H1 (cell line): ENCODE data around the gene DFFA. TPM values are rescaled to one million over a fixed set of nuclear protein-coding genes. Genes with fewer than 3 reads are reported as not detected.

Experiments
- CTCF ChIA-PET: fragments of 300-600 bp; sonication (Branson Sonifier 250); formaldehyde crosslinking; loops from one replicate; lab custom pipeline; 2021; ENCODE audit not compliant: partially characterized antibody; lab: Charles Lee
- POLR2A ChIA-PET: fragments of 300-600 bp; sonication (Branson Sonifier 250); formaldehyde crosslinking; loops from one replicate; lab custom pipeline; 2021; ENCODE audit warnings: inconsistent platforms; ENCODE audit not compliant: partially characterized antibody; lab: Charles Lee
- DNase-seq, 2 experiments: peaks; one replicate each; pipeline versions ENCODE4 v3.0.0 to v3.0.0-alpha.2; 2010 to 2022; ENCODE audit warnings: low spot score in 2 of 2, low read depth in 1 of 2, mixed read lengths in 1 of 2
- FAIRE-seq: peaks from 2 replicates; lab custom pipeline; 2011; peaks lifted over from hg19 to GRCh38; lab: Jason Lieb, UNC
- H2AFZ ChIP-seq: 2 replicates; pipeline ENCODE4 v1.8.1; 2012; ENCODE audit warnings: low read length, inconsistent platforms
- H2AK5ac ChIP-seq: 2 replicates; pipeline ENCODE4 v1.6.1; 2013; ENCODE audit warnings: low read depth, low read length
- H2BK120ac ChIP-seq: replicated peaks from 2 replicates; pipeline ENCODE3; 2013; ENCODE audit warnings: low read depth, low read length, inconsistent platforms
- H2BK12ac ChIP-seq: 2 replicates; pipeline ENCODE4 v1.6.1; 2013; ENCODE audit warnings: low read depth, low read length
- H2BK15ac ChIP-seq: 2 replicates; pipeline ENCODE4 v1.6.1; 2013; ENCODE audit warnings: low read length
- H2BK20ac ChIP-seq: 2 replicates; pipeline ENCODE4 v1.6.1; 2013; ENCODE audit warnings: low read length
- H2BK5ac ChIP-seq: 2 replicates; pipeline ENCODE4 v1.6.1; 2013; ENCODE audit warnings: low read depth, low read length
- H3K14ac ChIP-seq: 2 replicates; pipeline ENCODE4 v1.6.1; 2013; ENCODE audit warnings: inconsistent platforms; ENCODE audit not compliant: insufficient read length
- H3K18ac ChIP-seq: 2 replicates; pipeline ENCODE4 v1.6.1; 2013; ENCODE audit warnings: low read length; ENCODE audit errors: extremely low read depth
- H3K23ac ChIP-seq: 2 replicates; pipeline ENCODE4 v1.6.1; 2013; ENCODE audit warnings: inconsistent platforms; ENCODE audit not compliant: insufficient read length
- H3K23me2 ChIP-seq: 2 replicates; pipeline ENCODE4 v1.6.1; 2013; ENCODE audit warnings: low read depth, low read length
- H3K27ac ChIP-seq: 2 replicates; pipeline ENCODE4 v1.6.1; 2011; ENCODE audit warnings: low read depth, low read length, inconsistent platforms
- H3K27me3 ChIP-seq, 4 experiments: replicated peaks in 1 of 4; 1 replicate in 1 of 4; 2 replicates in 3 of 4; pipeline versions ENCODE4 v1.6.1 to v1.8.1; 2011 to 2013; ENCODE audit warnings: low read length in 3 of 4, mild to moderate bottlenecking in 3 of 4, inconsistent platforms in 2 of 4, mixed read lengths in 2 of 4, moderate library complexity in 1 of 4; ENCODE audit not compliant: control insufficient read depth in 3 of 4, insufficient read depth in 3 of 4; ENCODE audit errors: extremely low read depth in 1 of 4
- H3K36me3 ChIP-seq, 4 experiments: 2 replicates each; pipeline versions ENCODE4 v1.6.1 to v1.8.1; 2011 to 2013; ENCODE audit warnings: mild to moderate bottlenecking in 4 of 4, low read length in 3 of 4, moderate library complexity in 2 of 4, control low read depth in 1 of 4, inconsistent platforms in 1 of 4; ENCODE audit not compliant: insufficient read depth in 4 of 4, control insufficient read depth in 2 of 4
- H3K4ac ChIP-seq: replicated peaks from 2 replicates; pipeline ENCODE3; 2013; ENCODE audit warnings: low read length, low read depth, mixed read lengths, inconsistent platforms; ENCODE audit not compliant: insufficient read length
- H3K4me1 ChIP-seq, 4 experiments: replicated peaks in 1 of 4; 1 replicate in 1 of 4; 2 replicates in 3 of 4; pipeline versions ENCODE4 v1.6.1 to v1.8.1; 2011 to 2013; ENCODE audit warnings: low read length in 3 of 4, inconsistent platforms in 2 of 4, mixed read lengths in 1 of 4; ENCODE audit not compliant: insufficient read depth in 4 of 4, control insufficient read depth in 3 of 4
- H3K4me2 ChIP-seq, 2 experiments: 2 replicates each; pipeline versions ENCODE4 v1.6.1 to v1.8.1; 2011 to 2013; ENCODE audit warnings: low read depth in 2 of 2, low read length in 2 of 2, control low read depth in 1 of 2, inconsistent platforms in 1 of 2, mild to moderate bottlenecking in 1 of 2; ENCODE audit not compliant: insufficient read depth in 1 of 2
- H3K4me3 ChIP-seq, 4 experiments: fragments of 200-600, 300-600 bp in 1 of 4; sonication (generic), shearing (Covaris generic), sonication (Bioruptor Twin) in 1 of 4; 2 replicates each; pipeline versions ENCODE4 v1.5.1 to v1.8.1; 2011 to 2016; ENCODE audit warnings: low read length in 4 of 4, low read depth in 3 of 4, control low read depth in 2 of 4, inconsistent platforms in 2 of 4, mild to moderate bottlenecking in 2 of 4, mixed read lengths in 1 of 4, moderate library complexity in 1 of 4; ENCODE audit not compliant: insufficient read depth in 2 of 4; ENCODE audit errors: extremely low read depth in 1 of 4
- H3K56ac ChIP-seq: replicated peaks from 2 replicates; pipeline ENCODE3; 2013; ENCODE audit warnings: low read depth, mild to moderate bottlenecking, mixed read lengths, low read length, inconsistent platforms; ENCODE audit not compliant: insufficient read length
- H3K79me1 ChIP-seq: 2 replicates; pipeline ENCODE4 v1.6.1; 2013; ENCODE audit warnings: low read depth, low read length, control low read depth
- H3K79me2 ChIP-seq, 2 experiments: 2 replicates each; pipeline versions ENCODE4 v1.6.1 to v1.8.1; 2012 to 2013; ENCODE audit warnings: low read length in 2 of 2, mild to moderate bottlenecking in 2 of 2, inconsistent platforms in 1 of 2; ENCODE audit not compliant: insufficient read depth in 2 of 2, control insufficient read depth in 1 of 2
- H3K9ac ChIP-seq, 4 experiments: replicated peaks in 1 of 4; 1 replicate in 1 of 4; 2 replicates in 3 of 4; pipeline versions ENCODE4 v1.6.1 to v1.8.1; 2011 to 2013; ENCODE audit warnings: low read depth in 3 of 4, low read length in 3 of 4, control low read depth in 2 of 4, mild to moderate bottlenecking in 2 of 4, moderate library complexity in 2 of 4, inconsistent platforms in 1 of 4; ENCODE audit errors: extremely low read depth in 1 of 4
- H3K9me3 ChIP-seq, 2 experiments: 2 replicates each; pipeline versions ENCODE4 v1.6.1 to v1.8.1; 2012 to 2013; ENCODE audit warnings: mild to moderate bottlenecking in 2 of 2, moderate library complexity in 2 of 2, control low read depth in 1 of 2, inconsistent platforms in 1 of 2, low read depth in 1 of 2, low read length in 1 of 2, mixed read lengths in 1 of 2; ENCODE audit not compliant: insufficient read depth in 2 of 2
- H4K20me1 ChIP-seq, 2 experiments: replicated peaks in 1 of 2; 2 replicates each; pipeline versions ENCODE3 to v1.8.1; 2011 to 2013; ENCODE audit warnings: inconsistent platforms in 2 of 2, low read length in 2 of 2, mild to moderate bottlenecking in 1 of 2; ENCODE audit not compliant: insufficient read depth in 2 of 2, control insufficient read depth in 1 of 2
- H4K5ac ChIP-seq: 2 replicates; pipeline ENCODE4 v1.6.1; 2013; ENCODE audit warnings: low read length, low read depth, mixed read lengths, inconsistent platforms; ENCODE audit not compliant: insufficient read length
- H4K8ac ChIP-seq: 2 replicates; pipeline ENCODE4 v1.8.0; 2013; ENCODE audit warnings: mild to moderate bottlenecking, moderate library complexity, low read length, inconsistent platforms; ENCODE audit not compliant: insufficient read depth; ENCODE audit errors: extremely low read depth
- H4K91ac ChIP-seq: replicated peaks from 2 replicates; pipeline ENCODE3; 2013; ENCODE audit warnings: low read length, mixed read lengths, inconsistent platforms; ENCODE audit not compliant: insufficient read length
- ASH2L ChIP-seq: fragments of 200-600, 300-600 bp; sonication (generic); IDR thresholded peaks from one replicate; pipeline ENCODE4 v1.7.1; 2017; ENCODE audit warnings: low read length
- BACH1 ChIP-seq: IDR thresholded peaks from 2 replicates; pipeline ENCODE4 v1.6.1; 2012; ENCODE audit warnings: low read length, improper control_type of control experiment
- CREB1 ChIP-seq: IDR thresholded peaks from 2 replicates; pipeline ENCODE4 v1.6.1; 2012; ENCODE audit warnings: inconsistent platforms
- FOSL1 ChIP-seq: IDR thresholded peaks from 2 replicates; pipeline ENCODE4 v1.6.1; 2011; ENCODE audit warnings: mild to moderate bottlenecking, low read depth, low read length, moderate library complexity; ENCODE audit not compliant: insufficient read depth
- KDM5A ChIP-seq: fragments of 200-600 bp; IDR thresholded peaks from 2 replicates; pipeline ENCODE4 v1.7.1; 2012; ENCODE audit warnings: mild to moderate bottlenecking, low read length, inconsistent platforms, mixed read lengths
- PHF8 ChIP-seq: fragments of 200-600 bp; sonication (generic); conservative IDR thresholded peaks from 2 replicates; pipeline ENCODE4 v1.7.1; 2012; ENCODE audit warnings: low read depth, mild to moderate bottlenecking, inconsistent platforms, low read length, moderate library complexity
- RFX5 ChIP-seq: IDR thresholded peaks from 2 replicates; pipeline ENCODE4 v1.6.1; 2011; ENCODE audit warnings: low read depth, low read length, improper control_type of control experiment, borderline replicate concordance
- RNF2 ChIP-seq: fragments of 200-900, 300-1000 bp; sonication (generic); IDR thresholded peaks from 2 replicates; pipeline ENCODE4 v1.7.1; 2016; ENCODE audit warnings: borderline replicate concordance, low read depth, mild to moderate bottlenecking, antibody characterized with exemption, low read length; ENCODE audit not compliant: poor library complexity, severe bottlenecking; ENCODE audit errors: missing control alignments
- RXRA ChIP-seq: IDR thresholded peaks from 2 replicates; pipeline ENCODE4 v1.6.1; 2011; ENCODE audit warnings: low read depth, mild to moderate bottlenecking, low read length, moderate library complexity; ENCODE audit not compliant: insufficient read depth
- SAP30 ChIP-seq: fragments of 300-600 bp; sonication (generic); IDR thresholded peaks from 2 replicates; pipeline ENCODE4 v1.7.1; 2012; ENCODE audit warnings: low read length, moderate library complexity, mild to moderate bottlenecking, inconsistent platforms; ENCODE audit not compliant: insufficient read depth, insufficient replicate concordance
- SIN3A ChIP-seq, 2 experiments: IDR thresholded peaks in 1 of 2; conservative IDR thresholded peaks in 1 of 2; 2 replicates each; pipeline ENCODE4 v1.6.1; 2011 to 2012; ENCODE audit warnings: low read length in 2 of 2, improper control_type of control experiment in 1 of 2, low read depth in 1 of 2, mild to moderate bottlenecking in 1 of 2
- SIX5 ChIP-seq: IDR thresholded peaks from 2 replicates; pipeline ENCODE4 v1.6.1; 2011; ENCODE audit warnings: mild to moderate bottlenecking, low read depth, low read length
- SP1 ChIP-seq: IDR thresholded peaks from 2 replicates; pipeline ENCODE4 v1.6.1; 2011; ENCODE audit warnings: low read depth, low read length
- TBP ChIP-seq: IDR thresholded peaks from 2 replicates; pipeline ENCODE4 v1.6.1; 2011; ENCODE audit warnings: low read depth, low read length, improper control_type of control experiment
- WGBS, 2 experiments: shearing (Covaris generic) in 1 of 2; methylation state at CpG; one replicate each; pipeline versions ENCODE4 v1.1.6 to v1.1.7; 2013 to 2015; ENCODE audit warnings: low lambda C conversion rate in 2 of 2, mixed read lengths in 2 of 2, inconsistent platforms in 1 of 2, low coverage in 1 of 2, missing lambda C conversion rate in 1 of 2; ENCODE audit not compliant: insufficient replicate concordance in 2 of 2, insufficient coverage in 1 of 2, insufficient read length in 1 of 2; ENCODE audit errors: extremely low coverage in 1 of 2, missing lambda C conversion rate in 1 of 2; 5-methylcytosine and 5-hydroxymethylcytosine counted together
- polyA plus RNA-seq, 7 experiments: library from polyadenylated mRNA; depleted of rRNA in 3 of 7; stranded (reverse) in 5 of 7; unstranded in 2 of 7; fragments of >200 nt in 5 of 7; fragments of 200-250 nt in 2 of 7; gene quantifications; 1 replicate in 5 of 7; 2 replicates in 1 of 7; 4 replicates in 1 of 7; pipeline versions ENCODE4 v1.2.1 to v1.2.3, GENCODE V29; 2011 to 2013; ENCODE audit warnings: missing spikeins in 2 of 7, mixed read lengths in 2 of 7
- total RNA-seq: library from RNA; stranded (reverse); fragmentation: NEBNext Ultra II Directional; extraction: Animal tissue kit (Norgen Biotek cat#: 25700); gene quantifications from 2 replicates; pipeline ENCODE4 v1.2.1, GENCODE V29; 2021

DFFA gene
- total and polyA plus RNA-seq, 2 of the 8 experiments (the other 6 are each of a cell fraction or from before 2014, with no cell fraction given) = 34.3 to 79.9 TPM

GRCh38 chr1:10506677-10507047, 34.3 kb upstream of the DFFA start:
- Histone ChIP-seq H2BK120ac (no peak overlapping the region), H3K23ac (no peak overlapping the region), H3K79me2 (peaks cover 3 to 32% of the 10 kb centered on the region in 2 experiments; a peak in 2 of 4 replicates), H4K8ac (no peak overlapping the region), H2BK20ac (no peak overlapping the region), H4K20me1 (peaks cover 1 to 3% of the 10 kb centered on the region in 2 experiments), H3K4ac (no peak overlapping the region), H2BK5ac (no peak overlapping the region), H3K27me3 (no peaks in the 10 kb centered on the region), H3K9ac (no peak overlapping the region; a peak in 1 of 7 replicates), H2AK5ac (no peak overlapping the region), H3K4me3 (no peak overlapping the region), H2BK12ac (no peak overlapping the region), H3K36me3 (no peaks in the 10 kb centered on the region), H3K23me2 (no peaks in the 10 kb centered on the region), H3K79me1 (peaks cover 8% of the 10 kb centered on the region; the same call in 1 of the 2 replicates), H3K14ac (no peak overlapping the region), H3K4me2 (no peak overlapping the region), H3K27ac (no peak overlapping the region), H3K18ac (no peak overlapping the region), H4K91ac (no peak overlapping the region), H2AFZ (no peak overlapping the region), H2BK15ac (no peak overlapping the region), H4K5ac (no peak overlapping the region), H3K4me1 (peaks cover 3 to 12% (median 5%) of the 10 kb centered on the region in 4 experiments; a peak in 6 of 7 replicates), H3K9me3 (no peaks in the 10 kb centered on the region), H3K56ac (no peak overlapping the region)
- POLR2A ChIA-PET = interaction anchor here (0.5 to 1.6 kb wide), 3 partner anchors 9 to 1650 kb away, joined by 3 to 7 read pairs (median 5); partner anchors contain the start of gene CENPS
- FAIRE-seq (no peak), DNase-seq (no peak)
- WGBS, 2 experiments = 63% methylated on average over 4 of the region's 4 CpGs; no CpG with 5 or more reads in 1 of the 2 experiments
- CTCF ChIA-PET = interaction anchor here (0.7 to 9.1 kb wide), 38 partner anchors 9 to 421 kb away, joined by 3 to 78 read pairs (median 4); partner anchors contain the start of genes CENPS and CORT
- TF ChIP-seq RXRA = no peak
- no peak for TF ChIP-seq ASH2L
- TF ChIP-seq SIN3A (conservative IDR thresholded peaks at IDR 0.05 in 1 of 2, IDR thresholded peaks at IDR 0.05 in 1 of 2; ENCODE audit: low read depth in 1 of 2, low read length in 2 of 2) = no peak
- TF ChIP-seq CREB1 = no peak
- no peak for TF ChIP-seq RFX5
- TF ChIP-seq SP1 = no peak
- TF ChIP-seq SAP30 = no peak
- no peak for TF ChIP-seq FOSL1
- no peak for TF ChIP-seq SIX5
- no peak for TF ChIP-seq RNF2
- no peak for TF ChIP-seq TBP
- TF ChIP-seq BACH1 = no peak
- TF ChIP-seq KDM5A = no peak
- no peak for TF ChIP-seq PHF8
